OCI-LY7 (cell line): ENCODE results near the gene CHEK1. TPM values are rescaled to one million over a fixed set of nuclear protein-coding genes. Genes with fewer than 3 reads are reported as not detected.

Experiments used
- BruUV-seq: library from RNA; stranded (reverse); fragments of 400-500 nt; replicated peaks from 2 replicates; lab custom pipeline; 2021; lab: Mats Ljungman, UMichigan
- CTCF ChIA-PET: fragments of 300-600 bp; sonication (Branson Sonifier 250); formaldehyde crosslinking; loops from one replicate; lab custom pipeline; 2022; ENCODE audit warnings: antibody characterized with exemption; ENCODE audit not compliant: unreplicated experiment; lab: Charles Lee
- POLR2A ChIA-PET: fragments of 300-600 bp; sonication (Branson Sonifier 250); formaldehyde crosslinking; loops from one replicate; lab custom pipeline; 2022; ENCODE audit warnings: antibody characterized with exemption; lab: Charles Lee
- DNase-seq: peaks from one replicate; pipeline ENCODE4 v3.0.0-alpha.2; 2015; ENCODE audit warnings: low spot score
- H2AFZ ChIP-seq: fragments of 200-600 bp; sonication (generic), shearing (Covaris generic); 2 replicates; pipeline ENCODE4 v1.6.1; 2014; ENCODE audit warnings: mild to moderate bottlenecking, antibody characterized with exemption, low read length, moderate library complexity
- H3K27ac ChIP-seq: fragments of 200-600 bp; sonication (generic); 2 replicates; pipeline ENCODE4 v1.5.1; 2014; ENCODE audit warnings: mixed run types, low read depth, mild to moderate bottlenecking, moderate library complexity, low read length, inconsistent platforms; ENCODE audit not compliant: poor library complexity, severe bottlenecking
- H3K36me3 ChIP-seq: fragments of 200-600 bp; sonication (generic); 2 replicates; pipeline ENCODE4 v1.6.1; 2014; ENCODE audit warnings: mild to moderate bottlenecking, antibody characterized with exemption, low read length, moderate library complexity, mixed read lengths; ENCODE audit not compliant: insufficient read depth
- H3K4me1 ChIP-seq: fragments of 200-600 bp; sonication (generic); 2 replicates; pipeline ENCODE4 v1.5.1; 2014; ENCODE audit warnings: mild to moderate bottlenecking, low read length; ENCODE audit not compliant: insufficient read depth, poor library complexity, severe bottlenecking
- H3K4me2 ChIP-seq: fragments of 200-600 bp; sonication (generic); 2 replicates; pipeline ENCODE4 v1.6.1; 2014; ENCODE audit warnings: mild to moderate bottlenecking, low read length
- H3K4me3 ChIP-seq: fragments of 200-600 bp; sonication (generic); 2 replicates; pipeline ENCODE4 v1.5.1; 2014; ENCODE audit warnings: mild to moderate bottlenecking, low read depth, low read length; ENCODE audit not compliant: poor library complexity, severe bottlenecking
- H3K79me2 ChIP-seq: fragments of 200-600 bp; sonication (generic); 2 replicates; pipeline ENCODE4 v1.6.1; 2016; ENCODE audit warnings: low read depth, mild to moderate bottlenecking, low read length, moderate library complexity, mixed read lengths; ENCODE audit not compliant: insufficient read depth
- H3K9me2 ChIP-seq: fragments of 200-600 bp; sonication (generic); 2 replicates; pipeline ENCODE4 v1.6.1; 2016; ENCODE audit warnings: mild to moderate bottlenecking, low read length, mixed read lengths; ENCODE audit not compliant: insufficient read depth
- H3K9me3 ChIP-seq: fragments of 200-600 bp; sonication (generic); 2 replicates; pipeline ENCODE4 v1.6.1; 2014; ENCODE audit warnings: mild to moderate bottlenecking, mixed run types, low read length, mixed read lengths
- H4K20me1 ChIP-seq: fragments of 200-600 bp; sonication (generic); 2 replicates; pipeline ENCODE4 v1.6.1; 2014; ENCODE audit warnings: mild to moderate bottlenecking, antibody characterized with exemption, low read length, moderate library complexity, mixed read lengths; ENCODE audit not compliant: insufficient read depth
- EZH2phosphoT487 ChIP-seq: fragments of 200-600 bp; sonication (generic); IDR thresholded peaks from 2 replicates; pipeline ENCODE4 v1.6.1; 2018; ENCODE audit warnings: low read depth, borderline replicate concordance, mild to moderate bottlenecking, mixed run types, antibody characterized with exemption, low read length, moderate library complexity, mixed read lengths
- intact Hi-C: fragments of 100-400 bp; cut with micrococcal nuclease; formaldehyde crosslinking; loops from one replicate; pipeline ENCODE4 v1.10.0; 2022; ENCODE audit not compliant: unreplicated experiment
- total RNA-seq, 2 experiments: library from RNA; depleted of rRNA in 1 of 2; stranded (reverse); fragments of >200 nt in 1 of 2; shearing (Covaris generic) in 1 of 2; gene quantifications; 2 replicates each; pipeline ENCODE4 v1.2.3, GENCODE V29; 2014 to 2022
- TF ChIP-seq, protein P1 (sequence below): fragments of 200-600 bp; sonication (generic); conservative IDR thresholded peaks from 2 replicates; pipeline ENCODE4 v1.5.1; 2014; ENCODE audit warnings: mild to moderate bottlenecking, antibody characterized with exemption, low read length, moderate library complexity, mixed read lengths

CHEK1 gene
- total RNA-seq, 2 experiments from 2014 or later = 89.7 to 147 TPM

DNA sequence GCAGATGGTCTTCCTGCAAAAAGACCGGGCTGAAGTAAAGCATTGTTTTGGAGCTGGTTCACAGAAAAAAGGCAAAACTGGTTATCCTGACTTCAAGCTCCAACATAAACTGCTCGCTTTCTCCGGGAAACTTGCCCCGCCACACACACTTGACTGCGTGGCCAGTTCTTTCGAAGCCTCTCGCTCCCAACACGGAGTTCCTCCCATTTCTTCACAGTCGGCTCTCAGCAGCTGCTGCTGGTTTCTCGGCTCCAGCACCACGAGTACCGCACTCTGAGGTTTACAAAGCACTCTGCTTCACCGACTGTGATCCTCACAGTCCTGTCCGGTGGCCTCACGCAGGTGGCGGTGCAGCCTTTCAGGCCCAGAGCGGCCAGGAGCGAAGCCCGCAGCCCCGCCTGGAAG, 264 bp downstream of the CHEK1 start:
- Histone ChIP-seq H3K79me2 (peaks cover 51% of the 10 kb centered on the region), H3K36me3 (peaks cover 79% of the 10 kb centered on the region), H2AFZ (peak overlapping the region; percentile 70; the same call in 1 of the 2 replicates), H4K20me1 (peaks cover 15% of the 10 kb centered on the region; the same call in 1 of the 2 replicates), H3K27ac (peak overlapping the region; percentile 88), H3K9me3 (no peaks in the 10 kb centered on the region), H3K4me2 (peak overlapping the region; percentile 77), H3K4me1 (peaks cover 33% of the 10 kb centered on the region), H3K9me2 (no peaks in the 10 kb centered on the region), H3K4me3 (peak overlapping the region; percentile 89)
- TF ChIP-seq, protein P1, sequence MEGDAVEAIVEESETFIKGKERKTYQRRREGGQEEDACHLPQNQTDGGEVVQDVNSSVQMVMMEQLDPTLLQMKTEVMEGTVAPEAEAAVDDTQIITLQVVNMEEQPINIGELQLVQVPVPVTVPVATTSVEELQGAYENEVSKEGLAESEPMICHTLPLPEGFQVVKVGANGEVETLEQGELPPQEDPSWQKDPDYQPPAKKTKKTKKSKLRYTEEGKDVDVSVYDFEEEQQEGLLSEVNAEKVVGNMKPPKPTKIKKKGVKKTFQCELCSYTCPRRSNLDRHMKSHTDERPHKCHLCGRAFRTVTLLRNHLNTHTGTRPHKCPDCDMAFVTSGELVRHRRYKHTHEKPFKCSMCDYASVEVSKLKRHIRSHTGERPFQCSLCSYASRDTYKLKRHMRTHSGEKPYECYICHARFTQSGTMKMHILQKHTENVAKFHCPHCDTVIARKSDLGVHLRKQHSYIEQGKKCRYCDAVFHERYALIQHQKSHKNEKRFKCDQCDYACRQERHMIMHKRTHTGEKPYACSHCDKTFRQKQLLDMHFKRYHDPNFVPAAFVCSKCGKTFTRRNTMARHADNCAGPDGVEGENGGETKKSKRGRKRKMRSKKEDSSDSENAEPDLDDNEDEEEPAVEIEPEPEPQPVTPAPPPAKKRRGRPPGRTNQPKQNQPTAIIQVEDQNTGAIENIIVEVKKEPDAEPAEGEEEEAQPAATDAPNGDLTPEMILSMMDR = no peak
- TF ChIP-seq EZH2phosphoT487 = no peak
- DNase-seq = no peak
- TSS peak; percentile 91 for BruUV-seq
- POLR2A ChIA-PET = interaction anchor here (0.8 to 4.6 kb wide), 5 partner anchors 8 to 650 kb away, joined by 3 to 31 read pairs (median 3); partner anchors contain the start of genes HYLS1 and STT3A
- CTCF ChIA-PET = interaction anchor here (0.6 to 0.8 kb wide), 2 partner anchors 55 to 198 kb away, joined by 3 read pairs; no protein-coding TSS in a partner anchor
- intact Hi-C loops = loop anchor here (2.0 to 5.0 kb wide), 2 partner anchors 32 to 262 kb away; partner anchors contain the start of genes HYLS1 and STT3A

DNA sequence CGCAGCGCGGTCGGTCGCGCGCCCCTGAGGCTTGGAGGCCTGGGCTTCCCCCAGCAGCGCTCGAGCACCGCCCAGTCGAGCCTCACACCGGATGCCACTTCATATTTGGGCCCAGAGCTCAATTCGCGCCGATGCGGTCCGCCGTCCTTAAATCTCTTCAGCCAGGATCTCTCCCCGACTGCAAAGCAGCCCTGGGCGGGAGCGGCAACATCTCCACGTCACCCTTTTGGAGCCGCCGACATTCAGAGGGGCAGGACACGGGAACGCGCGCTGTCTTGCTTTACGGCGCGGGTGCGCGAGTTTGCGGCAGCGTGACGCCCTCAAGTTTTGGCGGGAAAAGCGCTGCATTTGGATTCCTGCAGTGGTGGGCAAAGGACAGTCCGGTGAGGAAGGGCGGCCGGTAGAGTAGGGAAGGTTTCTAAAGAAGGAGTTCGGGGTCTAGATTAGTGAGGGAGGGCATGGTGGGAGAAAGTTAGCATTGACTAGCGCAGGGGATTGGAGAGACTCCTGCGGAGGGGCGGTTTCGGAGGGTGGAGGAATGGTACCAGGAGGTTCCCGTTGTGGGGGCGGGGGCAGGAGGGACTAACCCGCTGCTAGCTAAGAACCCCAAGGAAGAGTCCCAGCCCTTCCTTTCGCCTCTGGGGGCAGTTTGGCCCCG, 796 bp downstream of the CHEK1 start:
- H3K9me3 ChIP-seq = no peaks in the 10 kb centered on the region
- H3K36me3 ChIP-seq = peaks cover 79% of the 10 kb centered on the region
- no TSS peak for BruUV-seq
- no peaks in the 10 kb centered on the region for H3K9me2 ChIP-seq
- ChIA-PET CTCF (interaction anchor here (0.6 to 0.8 kb wide), 2 partner anchors 56 to 199 kb away, joined by 3 read pairs; no protein-coding TSS in a partner anchor), POLR2A (interaction anchor here (0.5 to 4.6 kb wide), 7 partner anchors 8 to 650 kb away, joined by 3 to 31 read pairs (median 3); partner anchors contain the start of genes HYLS1 and STT3A)
- no peak for TF ChIP-seq EZH2phosphoT487
- TF ChIP-seq, protein P1 = no peak
- H3K79me2 ChIP-seq = peaks cover 56% of the 10 kb centered on the region
- peak overlapping the region; percentile 89 for H3K4me3 ChIP-seq
- H4K20me1 ChIP-seq = peaks cover 15% of the 10 kb centered on the region; the same call in 1 of the 2 replicates
- peak; percentile 94 for DNase-seq
- H2AFZ ChIP-seq = peak overlapping the region; percentile 70; the same call in 1 of the 2 replicates
- intact Hi-C loops = loop anchor here (1.0 to 5.0 kb wide), 4 partner anchors 33 to 262 kb away; partner anchors contain the start of genes EI24, HYLS1 and STT3A
- H3K4me1 ChIP-seq = peaks cover 33% of the 10 kb centered on the region
- H3K27ac ChIP-seq = peak overlapping the region; percentile 88
- H3K4me2 ChIP-seq = peak overlapping the region; percentile 77
